Measurements from ENCODE around the gene DOK4. TPM values are rescaled to one million over a fixed set of nuclear protein-coding genes. Genes with fewer than 3 reads are reported as not detected.

DOK4 gene
- total and polyA plus RNA-seq, 2 of the 8 experiments (the other 6 are each of a cell fraction or from before 2014, with no cell fraction given): 24.0 to 28.9 TPM

DNA sequence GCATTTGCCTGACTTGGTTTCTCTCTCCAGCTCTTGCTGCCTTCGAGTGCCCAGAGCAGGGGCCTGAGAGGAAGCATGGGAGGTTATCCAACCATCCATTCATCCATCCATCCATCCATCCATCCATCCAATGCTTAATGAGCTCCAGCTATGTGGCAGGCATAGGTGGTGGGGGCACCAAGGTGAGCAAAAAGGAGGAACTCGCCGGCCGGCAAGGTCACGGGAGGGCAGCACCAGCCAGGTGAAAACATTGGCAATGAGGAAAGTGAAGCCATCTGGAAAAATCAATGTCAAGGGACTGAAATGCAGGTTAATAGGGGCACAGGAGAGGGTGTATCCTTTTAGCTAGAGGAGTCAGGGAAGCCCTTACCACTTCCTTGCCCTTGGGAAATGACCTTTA, 18.2 kb upstream of the DOK4 start (continued):
- TF ChIP-seq BRCA1 (IDR thresholded peaks at IDR 0.05; ENCODE audit: low read depth, low read length): no peak
- TF ChIP-seq SRF (IDR thresholded peaks at IDR 0.05; ENCODE audit: low read depth, low read length): no peak
- TF ChIP-seq GTF2F1 (IDR thresholded peaks at IDR 0.05; ENCODE audit: borderline replicate concordance, low read depth, low read length): no peak
- no peak for TF ChIP-seq EP300 (IDR thresholded peaks at IDR 0.05; ENCODE audit: borderline replicate concordance in 1 of 2, low read depth in 2 of 2, low read length in 2 of 2)
- TF ChIP-seq, protein P1, sequence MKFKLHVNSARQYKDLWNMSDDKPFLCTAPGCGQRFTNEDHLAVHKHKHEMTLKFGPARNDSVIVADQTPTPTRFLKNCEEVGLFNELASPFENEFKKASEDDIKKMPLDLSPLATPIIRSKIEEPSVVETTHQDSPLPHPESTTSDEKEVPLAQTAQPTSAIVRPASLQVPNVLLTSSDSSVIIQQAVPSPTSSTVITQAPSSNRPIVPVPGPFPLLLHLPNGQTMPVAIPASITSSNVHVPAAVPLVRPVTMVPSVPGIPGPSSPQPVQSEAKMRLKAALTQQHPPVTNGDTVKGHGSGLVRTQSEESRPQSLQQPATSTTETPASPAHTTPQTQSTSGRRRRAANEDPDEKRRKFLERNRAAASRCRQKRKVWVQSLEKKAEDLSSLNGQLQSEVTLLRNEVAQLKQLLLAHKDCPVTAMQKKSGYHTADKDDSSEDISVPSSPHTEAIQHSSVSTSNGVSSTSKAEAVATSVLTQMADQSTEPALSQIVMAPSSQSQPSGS (IDR thresholded peaks at IDR 0.05; ENCODE audit: low read length): no peak
- TF ChIP-seq, protein P2, sequence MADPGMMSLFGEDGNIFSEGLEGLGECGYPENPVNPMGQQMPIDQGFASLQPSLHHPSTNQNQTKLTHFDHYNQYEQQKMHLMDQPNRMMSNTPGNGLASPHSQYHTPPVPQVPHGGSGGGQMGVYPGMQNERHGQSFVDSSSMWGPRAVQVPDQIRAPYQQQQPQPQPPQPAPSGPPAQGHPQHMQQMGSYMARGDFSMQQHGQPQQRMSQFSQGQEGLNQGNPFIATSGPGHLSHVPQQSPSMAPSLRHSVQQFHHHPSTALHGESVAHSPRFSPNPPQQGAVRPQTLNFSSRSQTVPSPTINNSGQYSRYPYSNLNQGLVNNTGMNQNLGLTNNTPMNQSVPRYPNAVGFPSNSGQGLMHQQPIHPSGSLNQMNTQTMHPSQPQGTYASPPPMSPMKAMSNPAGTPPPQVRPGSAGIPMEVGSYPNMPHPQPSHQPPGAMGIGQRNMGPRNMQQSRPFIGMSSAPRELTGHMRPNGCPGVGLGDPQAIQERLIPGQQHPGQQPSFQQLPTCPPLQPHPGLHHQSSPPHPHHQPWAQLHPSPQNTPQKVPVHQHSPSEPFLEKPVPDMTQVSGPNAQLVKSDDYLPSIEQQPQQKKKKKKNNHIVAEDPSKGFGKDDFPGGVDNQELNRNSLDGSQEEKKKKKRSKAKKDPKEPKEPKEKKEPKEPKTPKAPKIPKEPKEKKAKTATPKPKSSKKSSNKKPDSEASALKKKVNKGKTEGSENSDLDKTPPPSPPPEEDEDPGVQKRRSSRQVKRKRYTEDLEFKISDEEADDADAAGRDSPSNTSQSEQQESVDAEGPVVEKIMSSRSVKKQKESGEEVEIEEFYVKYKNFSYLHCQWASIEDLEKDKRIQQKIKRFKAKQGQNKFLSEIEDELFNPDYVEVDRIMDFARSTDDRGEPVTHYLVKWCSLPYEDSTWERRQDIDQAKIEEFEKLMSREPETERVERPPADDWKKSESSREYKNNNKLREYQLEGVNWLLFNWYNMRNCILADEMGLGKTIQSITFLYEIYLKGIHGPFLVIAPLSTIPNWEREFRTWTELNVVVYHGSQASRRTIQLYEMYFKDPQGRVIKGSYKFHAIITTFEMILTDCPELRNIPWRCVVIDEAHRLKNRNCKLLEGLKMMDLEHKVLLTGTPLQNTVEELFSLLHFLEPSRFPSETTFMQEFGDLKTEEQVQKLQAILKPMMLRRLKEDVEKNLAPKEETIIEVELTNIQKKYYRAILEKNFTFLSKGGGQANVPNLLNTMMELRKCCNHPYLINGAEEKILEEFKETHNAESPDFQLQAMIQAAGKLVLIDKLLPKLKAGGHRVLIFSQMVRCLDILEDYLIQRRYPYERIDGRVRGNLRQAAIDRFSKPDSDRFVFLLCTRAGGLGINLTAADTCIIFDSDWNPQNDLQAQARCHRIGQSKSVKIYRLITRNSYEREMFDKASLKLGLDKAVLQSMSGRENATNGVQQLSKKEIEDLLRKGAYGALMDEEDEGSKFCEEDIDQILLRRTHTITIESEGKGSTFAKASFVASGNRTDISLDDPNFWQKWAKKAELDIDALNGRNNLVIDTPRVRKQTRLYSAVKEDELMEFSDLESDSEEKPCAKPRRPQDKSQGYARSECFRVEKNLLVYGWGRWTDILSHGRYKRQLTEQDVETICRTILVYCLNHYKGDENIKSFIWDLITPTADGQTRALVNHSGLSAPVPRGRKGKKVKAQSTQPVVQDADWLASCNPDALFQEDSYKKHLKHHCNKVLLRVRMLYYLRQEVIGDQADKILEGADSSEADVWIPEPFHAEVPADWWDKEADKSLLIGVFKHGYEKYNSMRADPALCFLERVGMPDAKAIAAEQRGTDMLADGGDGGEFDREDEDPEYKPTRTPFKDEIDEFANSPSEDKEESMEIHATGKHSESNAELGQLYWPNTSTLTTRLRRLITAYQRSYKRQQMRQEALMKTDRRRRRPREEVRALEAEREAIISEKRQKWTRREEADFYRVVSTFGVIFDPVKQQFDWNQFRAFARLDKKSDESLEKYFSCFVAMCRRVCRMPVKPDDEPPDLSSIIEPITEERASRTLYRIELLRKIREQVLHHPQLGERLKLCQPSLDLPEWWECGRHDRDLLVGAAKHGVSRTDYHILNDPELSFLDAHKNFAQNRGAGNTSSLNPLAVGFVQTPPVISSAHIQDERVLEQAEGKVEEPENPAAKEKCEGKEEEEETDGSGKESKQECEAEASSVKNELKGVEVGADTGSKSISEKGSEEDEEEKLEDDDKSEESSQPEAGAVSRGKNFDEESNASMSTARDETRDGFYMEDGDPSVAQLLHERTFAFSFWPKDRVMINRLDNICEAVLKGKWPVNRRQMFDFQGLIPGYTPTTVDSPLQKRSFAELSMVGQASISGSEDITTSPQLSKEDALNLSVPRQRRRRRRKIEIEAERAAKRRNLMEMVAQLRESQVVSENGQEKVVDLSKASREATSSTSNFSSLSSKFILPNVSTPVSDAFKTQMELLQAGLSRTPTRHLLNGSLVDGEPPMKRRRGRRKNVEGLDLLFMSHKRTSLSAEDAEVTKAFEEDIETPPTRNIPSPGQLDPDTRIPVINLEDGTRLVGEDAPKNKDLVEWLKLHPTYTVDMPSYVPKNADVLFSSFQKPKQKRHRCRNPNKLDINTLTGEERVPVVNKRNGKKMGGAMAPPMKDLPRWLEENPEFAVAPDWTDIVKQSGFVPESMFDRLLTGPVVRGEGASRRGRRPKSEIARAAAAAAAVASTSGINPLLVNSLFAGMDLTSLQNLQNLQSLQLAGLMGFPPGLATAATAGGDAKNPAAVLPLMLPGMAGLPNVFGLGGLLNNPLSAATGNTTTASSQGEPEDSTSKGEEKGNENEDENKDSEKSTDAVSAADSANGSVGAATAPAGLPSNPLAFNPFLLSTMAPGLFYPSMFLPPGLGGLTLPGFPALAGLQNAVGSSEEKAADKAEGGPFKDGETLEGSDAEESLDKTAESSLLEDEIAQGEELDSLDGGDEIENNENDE (IDR thresholded peaks at IDR 0.05; ENCODE audit: insufficient replicate concordance, low read length): no peak

All from H1 (cell line).